Activated CD8-positive, alpha-beta T cell treated with anti-CD3 and anti-CD28 coated beads, Interleukin-2, amount 10 ng/mL, durations not matched to agents 7 days and 5 days (primary cell): ENCODE data around the gene SCCPDH. TPM values are rescaled to one million over a fixed set of nuclear protein-coding genes. Genes with fewer than 3 reads are reported as not detected.
A peak's percentile ranks its signal among the peaks of the same experiment; 100 is the strongest.

Experiments used
- ATAC-seq: fragments of 150-1000 bp; cut with Tn5 transposase; one replicate; pipeline ENCODE4 v1.10.0; 2021; ENCODE audit warnings: moderate library complexity
- CTCF ChIA-PET: fragments of 350-600 bp; sonication (Branson Sonifier 250); formaldehyde crosslinking; loops from one replicate; lab custom pipeline; 2021; ENCODE audit warnings: antibody characterized with exemption; lab: Charles Lee
- POLR2A ChIA-PET: fragments of 350-600 bp; sonication (Branson Sonifier 250); formaldehyde crosslinking; loops from one replicate; lab custom pipeline; 2021; ENCODE audit warnings: antibody characterized with exemption; lab: Charles Lee
- DNase-seq: peaks from one replicate; pipeline ENCODE4 v3.0.0-alpha.2; 2020
- H3K27ac Mint-ChIP-seq: one replicate; pipeline ENCODE4 v1.8.0; 2021; ENCODE audit warnings: mild to moderate bottlenecking, mixed read lengths
- H3K27me3 Mint-ChIP-seq: one replicate; pipeline ENCODE4 v1.8.0; 2021; ENCODE audit warnings: low read depth, mixed read lengths
- H3K36me3 Mint-ChIP-seq: one replicate; pipeline ENCODE4 v1.8.0; 2021; ENCODE audit warnings: low read depth, mixed read lengths
- H3K4me1 Mint-ChIP-seq: one replicate; pipeline ENCODE4 v1.8.0; 2021; ENCODE audit warnings: low read depth, mixed read lengths
- H3K4me3 Mint-ChIP-seq: one replicate; pipeline ENCODE4 v1.8.0; 2021; ENCODE audit warnings: mild to moderate bottlenecking, mixed read lengths
- H3K9me3 Mint-ChIP-seq: one replicate; pipeline ENCODE4 v1.8.0; 2022; ENCODE audit warnings: mixed read lengths; ENCODE audit not compliant: insufficient read depth
- total RNA-seq, 2 experiments: library from RNA; stranded (reverse); gene quantifications; one replicate each; pipeline ENCODE4 v1.2.3, GENCODE V29; 2021

The SCCPDH gene
- total RNA-seq, result 10 to 100 TPM; 18.5 to 19.6 TPM

- CTCF ChIA-PET, result interaction anchor here (0.8 to 2.1 kb wide), 5 partner anchors 29 to 35 kb away, joined by 3 to 7 read pairs (median 3); no protein-coding TSS in a partner anchor
- H3K4me1 Mint-ChIP-seq, result peaks cover 16% of the 10 kb centered on the region
- H3K4me3 Mint-ChIP-seq, result peak within 1 kb of the TSS; percentile 84
- H3K9me3 Mint-ChIP-seq, result peaks cover 22% of the 10 kb centered on the region
- ATAC-seq (peak; percentile 96), DNase-seq (peak; percentile 78)
- H3K36me3 Mint-ChIP-seq, result peaks cover 27% of the 10 kb centered on the region
- H3K27me3 Mint-ChIP-seq, result no peaks in the 10 kb centered on the region
- H3K27ac Mint-ChIP-seq, result peak within 1 kb of the TSS; percentile 81
- POLR2A ChIA-PET, result interaction anchor here (0.6 to 2.1 kb wide), 4 partner anchors 10 to 208 kb away, joined by 3 to 7 read pairs (median 5); partner anchors contain the start of genes AHCTF1, CNST and TFB2M
Observed at GRCh38 chr1:246724016-246724730, at the start of gene SCCPDH. TSS of gene SCCPDH (plus strand) at chr1:246724409. CDS start at chr1:246724423, 14 bp downstream.

GRCh38 chr1:246677842-246678241 lies 46.4 kb upstream of the SCCPDH start:
- H3K4me3 Mint-ChIP-seq, result no peak overlapping the region
- CTCF ChIA-PET, result no interaction called here
- H3K9me3 Mint-ChIP-seq, result no peaks in the 10 kb centered on the region
- H3K4me1 Mint-ChIP-seq, result no peaks in the 10 kb centered on the region
- POLR2A ChIA-PET, result no interaction called here
- H3K36me3 Mint-ChIP-seq, result peaks cover 4% of the 10 kb centered on the region
- no peak overlapping the region for H3K27ac Mint-ChIP-seq
- ATAC-seq, result no peak
- H3K27me3 Mint-ChIP-seq, result no peaks in the 10 kb centered on the region
- no peak for DNase-seq

GRCh38 chr1:246678816-246679793 lies 45.1 kb upstream of the SCCPDH start:
- ChIA-PET POLR2A (no interaction called here), CTCF (no interaction called here)
- DNase-seq, result no peak
- Mint-ChIP-seq H3K4me3 (no peak overlapping the region), H3K27ac (no peak overlapping the region), H3K4me1 (no peaks in the 10 kb centered on the region), H3K36me3 (no peaks in the 10 kb centered on the region), H3K27me3 (no peaks in the 10 kb centered on the region), H3K9me3 (no peaks in the 10 kb centered on the region)
- no peak for ATAC-seq

- Mint-ChIP-seq H3K9me3 (no peaks in the 10 kb centered on the region), H3K4me3 (no peak overlapping the region), H3K36me3 (no peaks in the 10 kb centered on the region), H3K4me1 (no peaks in the 10 kb centered on the region), H3K27me3 (no peaks in the 10 kb centered on the region), H3K27ac (no peak overlapping the region)
- ChIA-PET CTCF (no interaction called here), POLR2A (no interaction called here)
- ATAC-seq, result no peak
- DNase-seq, result no peak
Observed at GRCh38 chr1:246679794-246680177, 44.4 kb upstream of the SCCPDH start.

GRCh38 chr1:246680190-246680589 lies 44.0 kb upstream of the SCCPDH start:
- ATAC-seq, result no peak
- no peak for DNase-seq
- no peaks in the 10 kb centered on the region for H3K9me3 Mint-ChIP-seq
- H3K4me1 Mint-ChIP-seq, result no peaks in the 10 kb centered on the region
- POLR2A ChIA-PET, result no interaction called here
- H3K27ac Mint-ChIP-seq, result no peak overlapping the region
- no peak overlapping the region for H3K4me3 Mint-ChIP-seq
- no peaks in the 10 kb centered on the region for H3K27me3 Mint-ChIP-seq
- no peaks in the 10 kb centered on the region for H3K36me3 Mint-ChIP-seq
- CTCF ChIA-PET, result no interaction called here

- POLR2A ChIA-PET, result interaction anchor here (0.6 kb wide), 1 partner anchor 74 kb away, joined by 6 read pairs; no protein-coding TSS in a partner anchor
- ATAC-seq, result no peak
- H3K4me1 Mint-ChIP-seq, result no peaks in the 10 kb centered on the region
Observed at GRCh38 chr1:246680696-246681130, 43.5 kb upstream of the SCCPDH start.

GRCh38 chr1:246681900-246682895 lies 42.0 kb upstream of the SCCPDH start:
- Mint-ChIP-seq H3K4me3 (no peak overlapping the region), H3K27ac (no peak overlapping the region), H3K4me1 (no peaks in the 10 kb centered on the region), H3K27me3 (no peaks in the 10 kb centered on the region), H3K36me3 (no peaks in the 10 kb centered on the region), H3K9me3 (no peaks in the 10 kb centered on the region)
- POLR2A ChIA-PET, result no interaction called here
- ATAC-seq (no peak), DNase-seq (no peak)
- CTCF ChIA-PET, result no interaction called here

More at GRCh38 chr1:246680696-246681130, 43.5 kb upstream of the SCCPDH start:
- no peak overlapping the region for H3K27ac Mint-ChIP-seq
- H3K9me3 Mint-ChIP-seq, result no peaks in the 10 kb centered on the region
- CTCF ChIA-PET, result no interaction called here
- no peaks in the 10 kb centered on the region for H3K36me3 Mint-ChIP-seq
- H3K27me3 Mint-ChIP-seq, result no peaks in the 10 kb centered on the region
- no peak for DNase-seq
- H3K4me3 Mint-ChIP-seq, result no peak overlapping the region

- H3K27me3 Mint-ChIP-seq, result no peaks in the 10 kb centered on the region
- H3K4me1 Mint-ChIP-seq, result no peaks in the 10 kb centered on the region
- H3K36me3 Mint-ChIP-seq, result no peaks in the 10 kb centered on the region
- ATAC-seq, result no peak
- no peak for DNase-seq
- no peaks in the 10 kb centered on the region for H3K9me3 Mint-ChIP-seq
- no peak overlapping the region for H3K27ac Mint-ChIP-seq
- no peak overlapping the region for H3K4me3 Mint-ChIP-seq
- ChIA-PET CTCF (interaction anchor here (1.2 kb wide), 1 partner anchor 11 kb away, joined by 3 read pairs; no protein-coding TSS in a partner anchor), POLR2A (no interaction called here)
Observed at GRCh38 chr1:246683521-246683920, 40.7 kb upstream of the SCCPDH start.

GRCh38 chr1:246687002-246687401 lies 37.2 kb upstream of the SCCPDH start:
- no peak for ATAC-seq
- H3K9me3 Mint-ChIP-seq, result peaks cover 1% of the 10 kb centered on the region
- H3K4me1 Mint-ChIP-seq, result no peaks in the 10 kb centered on the region
- ChIA-PET CTCF (no interaction called here), POLR2A (no interaction called here)
- H3K36me3 Mint-ChIP-seq, result no peaks in the 10 kb centered on the region
- no peak for DNase-seq
- no peaks in the 10 kb centered on the region for H3K27me3 Mint-ChIP-seq
- no peak overlapping the region for H3K27ac Mint-ChIP-seq
- no peak overlapping the region for H3K4me3 Mint-ChIP-seq

GRCh38 chr1:246689409-246690008 lies 34.7 kb upstream of the SCCPDH start:
- DNase-seq, result peak; percentile 66
- H3K4me3 Mint-ChIP-seq, result no peak overlapping the region
- H3K27me3 Mint-ChIP-seq, result no peaks in the 10 kb centered on the region
- ChIA-PET CTCF (interaction anchor here (0.6 to 2.1 kb wide), 17 partner anchors 8 to 192 kb away, joined by 3 to 22 read pairs (median 3); partner anchors contain the start of gene SCCPDH), POLR2A (no interaction called here)
- H3K4me1 Mint-ChIP-seq, result no peaks in the 10 kb centered on the region
- ATAC-seq, result peak; percentile 98
- H3K36me3 Mint-ChIP-seq, result peaks cover 5% of the 10 kb centered on the region
- no peak overlapping the region for H3K27ac Mint-ChIP-seq
- H3K9me3 Mint-ChIP-seq, result peaks cover 11% of the 10 kb centered on the region
